GM20431 (cell line): ENCODE results near the gene RCE1.
"Not testable (repeated sequence)": the region's sequence is repeated elsewhere in the genome, so short reads cannot be mapped to it uniquely, and the experiment has no call there.

Source experiments
- in situ Hi-C: fragments of 300-500 bp; cut with MseI, MboI; formaldehyde crosslinking; loops from one replicate; pipeline ENCODE4 v1.15.0; 2020; ENCODE audit warnings: low sequenced_read_pairs; ENCODE audit not compliant: unreplicated experiment

Gene RCE1

DNA sequence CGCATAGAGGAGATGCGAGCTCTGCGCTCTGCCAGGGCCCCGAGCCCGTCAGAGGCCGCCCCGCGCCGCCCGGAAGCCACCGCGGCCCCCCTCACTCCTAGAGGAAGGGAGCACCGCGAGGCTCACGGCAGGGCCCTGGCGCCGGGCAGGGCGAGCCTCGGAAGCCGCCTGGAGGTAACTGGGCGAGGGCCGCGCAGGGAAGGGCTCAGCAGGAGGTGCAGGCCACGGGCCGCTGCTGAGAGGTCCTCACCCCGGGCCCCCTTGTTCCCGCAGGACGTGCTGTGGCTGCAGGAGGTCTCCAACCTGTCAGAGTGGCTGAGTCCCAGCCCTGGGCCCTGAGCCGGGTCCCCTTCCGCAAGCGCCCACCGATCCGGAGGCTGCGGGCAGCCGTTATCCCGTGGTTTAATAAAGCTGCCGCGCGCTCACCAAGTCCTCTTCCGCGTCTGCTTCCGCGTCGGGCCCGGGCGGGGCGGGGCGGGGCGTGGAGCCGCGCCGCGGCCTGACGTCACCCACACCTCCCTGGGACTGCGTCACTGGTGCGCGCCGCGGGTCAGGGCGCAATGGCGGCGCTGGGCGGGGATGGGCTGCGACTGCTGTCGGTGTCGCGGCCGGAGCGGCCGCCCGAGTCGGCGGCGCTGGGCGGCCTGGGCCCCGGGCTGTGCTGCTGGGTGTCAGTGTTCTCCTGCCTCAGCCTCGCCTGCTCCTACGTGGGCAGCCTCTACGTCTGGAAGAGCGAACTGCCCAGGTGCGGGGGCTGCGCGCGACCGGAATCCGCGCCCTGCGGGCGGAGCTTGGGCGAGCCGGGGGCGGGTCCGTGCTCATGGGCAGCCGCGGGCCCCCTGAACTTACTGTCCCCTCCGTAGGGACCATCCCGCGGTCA is at the start of gene RCE1:
Gene RCE1 (plus strand): TSS at position 546 of the 880 bp plus-strand sequence. CDS start 15 bp downstream, at position 561.
- in situ Hi-C loops, result loop anchor here (25.0 kb wide), 1 partner anchor 281 kb away; the partner anchor contains the start of gene CTSF

GRCh38 chr11:66799815-66800214 is 43.4 kb upstream of the RCE1 start:
- in situ Hi-C loops, result not testable (repeated sequence)

DNA sequence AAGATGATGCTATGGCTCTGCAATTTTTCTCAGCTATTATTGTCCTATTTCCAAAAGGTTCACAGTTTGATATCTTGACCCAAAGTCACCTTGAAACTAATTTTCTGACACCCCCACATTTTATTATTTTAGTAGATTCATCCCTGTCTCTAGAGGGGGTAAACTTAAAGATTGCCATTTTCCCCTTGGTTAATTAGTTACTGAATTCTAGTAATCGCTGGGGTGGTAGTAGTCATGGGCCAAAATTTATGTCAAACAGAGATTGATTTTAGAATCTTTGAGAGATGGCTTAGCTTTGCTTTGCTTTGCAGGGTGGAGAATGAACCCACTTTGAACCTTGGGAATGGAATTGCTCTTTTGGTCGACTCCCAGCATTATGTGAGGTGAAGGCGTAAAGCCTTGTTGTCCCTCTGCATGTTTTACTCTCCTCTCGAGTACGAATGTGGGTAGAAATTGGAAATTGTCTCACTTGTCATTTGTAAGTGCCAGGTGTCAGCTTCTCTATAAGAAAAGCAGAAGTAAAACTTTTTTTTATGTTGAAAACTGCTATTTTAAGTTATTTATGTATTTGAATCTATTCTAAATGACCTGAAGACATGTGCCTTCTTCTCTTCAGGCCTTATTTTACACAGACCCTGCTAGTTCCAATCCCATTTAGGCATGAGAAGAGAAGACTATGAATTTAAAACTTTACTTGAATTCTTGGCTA is 42.4 kb upstream of the RCE1 start:
- in situ Hi-C loops, result no loop called here

DNA sequence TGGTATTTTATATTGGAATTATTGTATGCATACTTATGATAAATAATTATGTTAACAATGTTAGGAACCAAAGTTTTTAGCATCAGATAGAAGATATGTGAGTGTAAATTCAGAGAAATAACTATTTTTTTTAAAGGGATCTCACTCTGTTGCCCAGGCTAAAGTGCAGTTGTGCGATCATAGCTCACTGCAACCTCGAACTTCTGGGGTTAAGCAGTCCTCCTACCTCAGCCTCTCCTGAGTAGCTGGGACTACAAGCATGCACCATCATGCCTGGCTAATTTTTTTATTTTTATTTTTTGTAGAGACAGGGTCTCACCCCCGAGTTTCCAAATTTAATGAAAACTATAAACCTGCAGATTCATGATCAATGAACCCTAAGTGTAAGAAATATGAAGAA is 33.6 kb upstream of the RCE1 start:
- in situ Hi-C loops, result no loop called here

- in situ Hi-C loops, result no loop called here
Observed at GRCh38 chr11:66810576-66811185, 32.6 kb upstream of the RCE1 start.

DNA sequence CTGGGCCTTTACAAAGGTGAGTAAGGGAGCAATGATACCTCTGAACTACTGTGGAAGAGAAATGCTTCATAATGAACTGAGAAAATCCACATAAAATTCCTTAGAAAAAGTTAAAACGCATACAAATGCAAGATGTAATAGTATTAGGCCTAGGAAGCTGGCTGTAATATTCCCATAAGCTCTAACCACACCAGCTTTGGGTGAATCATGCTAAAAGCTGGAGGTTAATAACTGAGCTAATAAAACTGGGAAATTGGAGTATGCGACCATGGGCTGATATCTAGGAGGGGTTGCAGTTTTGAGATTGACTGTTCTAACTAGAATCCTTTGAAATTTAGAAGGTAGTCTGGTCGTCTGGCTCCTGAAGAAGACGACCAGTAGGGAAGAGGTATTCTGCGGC is 28.6 kb upstream of the RCE1 start:
- in situ Hi-C loops, result no loop called here

DNA sequence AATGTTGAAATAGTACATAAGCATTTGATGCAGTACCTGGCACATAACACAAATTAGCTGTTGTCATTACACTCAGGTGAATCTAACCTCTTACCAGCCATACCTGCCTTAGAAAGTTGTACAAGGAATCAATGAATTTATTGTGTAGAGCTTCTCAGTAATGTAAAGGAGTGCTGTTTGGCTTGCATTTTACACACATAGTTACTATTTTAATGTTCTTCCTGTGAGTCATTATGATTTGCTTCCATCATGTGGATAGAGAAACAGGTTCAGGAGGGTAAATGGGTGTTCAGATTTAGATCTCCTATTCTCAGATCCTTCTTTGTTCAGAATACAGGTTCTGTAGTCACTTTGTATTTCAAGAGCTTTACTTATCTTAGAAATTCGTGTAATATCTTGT is 27.6 kb upstream of the RCE1 start:
- in situ Hi-C loops, result no loop called here

DNA sequence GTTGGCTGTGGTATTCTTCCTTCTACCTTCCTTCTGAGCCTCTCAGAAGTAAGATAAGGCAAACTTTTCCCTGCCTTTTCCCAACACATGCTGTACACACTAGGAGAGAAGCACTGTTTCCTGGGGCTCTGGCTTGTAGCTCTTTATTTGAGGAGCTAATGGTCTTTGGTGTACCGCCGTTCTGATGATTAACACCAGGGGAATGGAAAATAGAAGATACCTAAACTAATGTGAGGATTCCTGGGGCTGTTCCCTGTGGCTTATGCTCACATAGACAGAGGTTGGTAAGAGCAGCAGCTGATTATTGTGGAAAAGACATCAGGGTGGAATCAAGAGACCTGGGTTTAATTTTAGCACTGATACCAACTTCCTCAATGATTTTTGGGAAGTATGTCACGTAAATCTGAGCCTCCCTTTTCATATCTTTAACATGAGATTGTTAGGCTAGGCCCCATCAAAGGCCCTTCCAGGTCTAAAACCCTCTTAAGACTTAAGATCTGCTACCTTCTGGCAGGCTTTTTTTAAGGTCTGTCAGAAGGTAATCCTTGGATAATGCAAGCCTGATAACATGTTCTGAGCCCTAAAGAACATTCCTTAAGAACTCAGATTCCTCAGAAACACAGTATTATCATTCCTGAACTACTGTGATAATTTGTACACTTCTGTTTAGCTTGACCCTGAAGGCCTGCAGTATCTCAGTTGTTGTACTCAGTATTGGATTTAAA is 24.8 kb upstream of the RCE1 start:
- in situ Hi-C loops, result no loop called here

DNA sequence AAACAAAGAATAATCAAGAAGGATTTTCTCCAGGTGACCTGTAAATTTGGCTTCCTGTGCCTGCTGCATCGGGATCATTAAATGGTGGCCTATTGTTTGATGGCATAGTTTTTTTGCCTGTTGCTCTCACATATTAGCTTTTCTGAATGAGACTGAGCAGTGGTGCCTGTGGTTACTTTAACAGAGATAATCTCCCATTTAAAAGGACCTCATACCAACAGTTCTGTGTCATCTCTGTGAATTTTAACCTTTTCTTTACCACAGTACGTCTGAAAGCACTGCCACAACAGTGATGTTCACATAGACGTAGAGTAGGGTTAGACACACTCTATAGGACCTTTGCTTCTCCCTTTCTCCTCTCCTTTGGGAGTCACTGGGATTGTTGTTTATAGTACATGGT is 22.9 kb upstream of the RCE1 start:
- in situ Hi-C loops, result no loop called here

DNA sequence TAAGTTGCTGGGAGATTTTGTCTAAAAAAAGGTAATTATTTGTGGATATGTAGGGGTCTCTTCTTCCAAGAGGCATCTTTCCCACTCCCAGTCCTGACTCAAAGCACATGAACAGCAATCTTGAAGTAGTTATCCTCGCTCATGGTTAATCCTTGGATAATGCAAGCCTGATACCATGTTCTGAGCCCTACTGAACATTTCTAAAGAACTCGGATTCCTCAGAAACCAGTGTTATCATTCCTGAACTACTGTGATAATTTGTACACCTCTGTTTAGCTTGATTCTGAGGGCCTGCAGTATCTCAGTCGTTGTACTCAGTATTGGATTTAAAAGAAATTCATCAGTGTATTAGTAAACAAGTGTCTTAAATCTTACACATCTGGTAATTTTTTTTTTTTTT is 22.3 kb upstream of the RCE1 start:
- in situ Hi-C loops, result no loop called here

GRCh38 chr11:66823700-66824099 is 19.5 kb upstream of the RCE1 start:
- in situ Hi-C loops, result no loop called here

GRCh38 chr11:66824573-66824972 is 18.7 kb upstream of the RCE1 start:
- in situ Hi-C loops, result not testable (repeated sequence)

- in situ Hi-C loops, result loop anchor here (5.0 to 25.0 kb wide), 2 partner anchors 142 to 272 kb away; partner anchors contain the start of gene CTSF
Observed at GRCh38 chr11:66834539-66834845, 8.7 kb upstream of the RCE1 start.

DNA sequence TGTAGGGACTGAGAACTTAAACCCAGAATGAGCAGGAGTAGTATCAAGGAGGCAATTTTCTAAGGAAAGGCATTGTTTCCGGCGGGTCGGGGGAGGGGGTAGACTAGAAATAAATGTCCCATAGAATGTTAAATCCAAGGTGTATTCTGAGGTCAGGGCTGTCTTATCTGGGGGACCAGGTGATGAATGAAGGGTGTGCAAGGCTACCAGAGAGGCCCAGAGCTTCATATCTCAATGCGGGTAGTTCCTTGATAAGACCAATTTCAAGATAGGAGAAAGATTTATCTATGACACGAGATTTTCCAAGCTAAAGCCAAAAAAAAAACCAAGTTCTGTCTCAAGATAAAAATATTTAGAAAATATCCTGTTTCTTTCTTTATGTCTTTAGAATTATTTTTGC is 8.3 kb upstream of the RCE1 start:
- in situ Hi-C loops, result loop anchor here (5.0 to 25.0 kb wide), 2 partner anchors 143 to 273 kb away; partner anchors contain the start of gene CTSF

GRCh38 chr11:66835768-66836405 is 7.4 kb upstream of the RCE1 start:
- in situ Hi-C loops, result loop anchor here (25.0 kb wide), 1 partner anchor 274 kb away; the partner anchor contains the start of gene CTSF

DNA sequence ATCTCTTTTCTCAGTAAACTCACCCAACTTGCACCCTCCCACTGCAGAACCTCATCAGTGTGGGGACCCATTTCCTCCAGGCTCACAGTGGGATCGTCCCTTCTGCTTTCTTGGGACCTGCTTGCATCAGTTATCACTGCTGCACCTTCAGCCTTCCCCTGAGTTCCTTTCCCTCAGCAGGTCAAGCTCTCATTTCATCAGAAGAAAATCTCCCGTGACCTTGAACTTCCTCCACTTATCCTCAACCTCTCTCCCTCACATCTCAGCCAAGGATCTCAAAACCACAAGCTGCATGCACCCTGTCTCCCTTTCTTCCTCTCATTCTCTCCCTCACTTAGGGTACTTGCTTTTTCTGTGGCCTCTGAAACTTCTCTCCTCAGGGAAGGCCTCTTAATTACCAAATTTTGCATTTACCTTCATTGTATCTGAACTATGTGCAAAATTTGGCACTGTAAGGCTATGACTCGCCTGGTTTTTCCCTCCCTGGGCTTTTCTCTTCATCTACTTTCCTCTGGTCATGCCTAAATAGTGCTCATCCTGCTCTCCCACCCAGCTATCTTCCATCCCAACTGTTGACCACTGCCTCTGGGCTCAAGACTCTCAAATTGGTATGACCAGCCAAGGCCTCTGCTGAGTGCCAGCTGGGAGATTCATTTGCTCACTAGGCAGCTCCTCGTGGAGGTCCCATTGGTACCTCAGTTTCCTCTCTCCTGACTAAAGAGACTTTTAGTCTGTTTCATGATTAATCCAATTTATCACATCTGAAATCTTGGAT is 2.7 kb upstream of the RCE1 start:
- in situ Hi-C loops, result loop anchor here (25.0 kb wide), 1 partner anchor 278 kb away; the partner anchor contains the start of gene CTSF

DNA sequence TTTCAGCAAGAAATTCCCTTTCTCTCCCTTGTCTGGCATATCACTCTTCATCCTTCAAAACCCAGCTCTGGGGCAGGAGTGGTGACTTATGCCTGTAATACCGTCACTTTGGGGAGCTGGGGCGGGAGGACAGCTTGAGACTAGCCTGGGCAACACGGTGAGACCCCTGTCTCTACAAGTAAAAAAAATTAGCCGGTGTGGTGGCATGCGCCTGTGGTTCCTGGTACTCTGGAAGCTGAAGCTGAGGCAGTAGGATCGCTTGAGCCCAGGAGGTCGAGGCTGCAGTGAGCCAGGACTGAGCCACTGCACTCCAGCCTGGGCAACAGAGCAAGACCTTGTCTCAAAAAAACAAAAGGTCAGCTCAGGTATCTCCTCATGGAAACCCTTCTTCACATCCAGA is 1.4 kb upstream of the RCE1 start:
- in situ Hi-C loops, result loop anchor here (25.0 kb wide), 1 partner anchor 280 kb away; the partner anchor contains the start of gene CTSF

DNA sequence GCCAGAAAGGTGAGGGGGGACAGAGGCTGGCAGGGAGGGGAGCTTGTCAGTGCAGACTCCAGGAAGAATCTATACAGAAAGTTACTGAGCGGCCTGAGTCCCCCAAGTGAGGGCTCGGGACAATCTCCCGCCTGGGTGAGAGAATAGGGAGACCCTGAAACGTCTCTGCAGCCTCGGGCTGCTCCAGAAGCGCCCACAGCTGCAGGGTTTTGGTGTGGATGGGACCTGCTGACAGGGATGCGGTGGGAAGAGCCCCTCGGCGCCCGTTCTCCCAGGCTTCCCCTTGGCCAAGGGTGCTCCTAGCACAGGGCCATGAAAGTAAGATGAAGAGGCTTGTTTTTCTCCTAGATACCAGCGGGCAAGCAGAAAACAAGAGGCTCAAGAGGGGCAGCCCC is 743 bp upstream of the RCE1 start:
- in situ Hi-C loops, result loop anchor here (25.0 kb wide), 1 partner anchor 280 kb away; the partner anchor contains the start of gene CTSF
